GM23338 (cell line): ENCODE data around the gene SARNP. TPM values are rescaled to one million over a fixed set of nuclear protein-coding genes. Genes with fewer than 3 reads are reported as not detected.

Experiments
- ATAC-seq: fragments of 200-7000 bp; cut with Tn5 transposase; 3 replicates; pipeline ENCODE4 v1.9.1; 2020
- DNase-seq: peaks from one replicate; pipeline ENCODE4 v3.0.0-alpha.2; 2015; ENCODE audit warnings: low spot score
- H2AFZ ChIP-seq: fragments of 200-600 bp; sonication (generic); 2 replicates; pipeline ENCODE4 v1.8.0; 2016; ENCODE audit warnings: antibody characterized with exemption, mild to moderate bottlenecking, moderate library complexity
- H3F3A ChIP-seq: fragments of 200-600 bp; sonication (generic); replicated peaks from 2 replicates; pipeline ENCODE4 v1.8.0; 2017; ENCODE audit warnings: antibody characterized with exemption, mixed run types, low read depth
- H3K27ac ChIP-seq: fragments of 200-600 bp; sonication (generic); 2 replicates; pipeline ENCODE4 v1.6.1; 2016; ENCODE audit warnings: low read depth
- H3K27me3 ChIP-seq: fragments of 200-600 bp; sonication (generic); 2 replicates; pipeline ENCODE4 v1.8.0; 2016; ENCODE audit warnings: mild to moderate bottlenecking, mixed run types, moderate library complexity; ENCODE audit not compliant: insufficient read depth
- H3K36me3 ChIP-seq: fragments of 200-600 bp; sonication (generic); 2 replicates; pipeline ENCODE4 v1.8.0; 2016; ENCODE audit warnings: mild to moderate bottlenecking; ENCODE audit not compliant: insufficient read depth
- H3K4me1 ChIP-seq: fragments of 200-600 bp; sonication (generic); 2 replicates; pipeline ENCODE4 v1.8.0; 2016; ENCODE audit warnings: mild to moderate bottlenecking, moderate library complexity; ENCODE audit not compliant: insufficient read depth
- H3K4me2 ChIP-seq: fragments of 200-600 bp; sonication (generic); 2 replicates; pipeline ENCODE4 v1.7.1; 2017; ENCODE audit warnings: mixed run types
- H3K4me3 ChIP-seq: fragments of 200-600 bp; sonication (generic); 2 replicates; pipeline ENCODE4 v1.6.1; 2016; ENCODE audit warnings: mixed run types
- H3K79me2 ChIP-seq: fragments of 200-600 bp; sonication (generic); replicated peaks from 2 replicates; pipeline ENCODE4 v1.8.0; 2017; ENCODE audit warnings: mild to moderate bottlenecking; ENCODE audit not compliant: insufficient read depth
- H3K9me2 ChIP-seq: fragments of 200-600 bp; sonication (generic); 2 replicates; pipeline ENCODE4 v1.8.0; 2017; ENCODE audit not compliant: insufficient read depth
- H4K20me1 ChIP-seq: fragments of 200-600 bp; sonication (generic); replicated peaks from 2 replicates; pipeline ENCODE4 v1.8.0; 2017; ENCODE audit warnings: mild to moderate bottlenecking; ENCODE audit not compliant: insufficient read depth
- H3K27ac Mint-ChIP-seq: 2 replicates; pipeline ENCODE4 v1.8.0; 2020; ENCODE audit warnings: inconsistent platforms, mild to moderate bottlenecking, moderate library complexity, mixed read lengths
- H3K27me3 Mint-ChIP-seq: 3 replicates; pipeline ENCODE4 v1.8.0; 2022; ENCODE audit warnings: low read depth, mild to moderate bottlenecking, moderate library complexity, mixed read lengths, inconsistent platforms; ENCODE audit not compliant: insufficient read depth, poor library complexity
- H3K36me3 Mint-ChIP-seq: 3 replicates; pipeline ENCODE4 v1.8.0; 2021; ENCODE audit warnings: low read depth, mild to moderate bottlenecking, inconsistent platforms, moderate library complexity, mixed read lengths
- H3K4me1 Mint-ChIP-seq: 3 replicates; pipeline ENCODE4 v1.8.0; 2020; ENCODE audit warnings: mild to moderate bottlenecking, inconsistent platforms, mixed read lengths
- H3K4me3 Mint-ChIP-seq: 3 replicates; pipeline ENCODE4 v1.8.0; 2021; ENCODE audit warnings: moderate library complexity, mild to moderate bottlenecking, inconsistent platforms, mixed read lengths
- H3K9me3 Mint-ChIP-seq: 3 replicates; pipeline ENCODE4 v1.8.0; 2020; ENCODE audit warnings: moderate library complexity, mild to moderate bottlenecking, inconsistent platforms, mixed read lengths
- CREB1 ChIP-seq: fragments of 250-450 bp; sonication (Bioruptor Pico); IDR thresholded peaks from 2 replicates; pipeline ENCODE4 v1.5.0; 2020; ENCODE audit warnings: low read depth, mild to moderate bottlenecking, moderate library complexity
- ETS1 ChIP-seq: IDR thresholded peaks from 2 replicates; pipeline ENCODE4 v1.6.1; 2016; ENCODE audit warnings: antibody characterized with exemption
- EZH2 ChIP-seq: fragments of 200-600 bp; sonication (generic); IDR thresholded peaks from one replicate; pipeline ENCODE4 v1.8.0; 2017; ENCODE audit warnings: antibody characterized with exemption, mild to moderate bottlenecking, low read depth; ENCODE audit not compliant: unreplicated experiment
- EZH2phosphoT487 ChIP-seq: fragments of 200-600 bp; sonication (generic); IDR thresholded peaks from one replicate; pipeline ENCODE4 v1.8.1; 2018; ENCODE audit warnings: antibody characterized with exemption; ENCODE audit not compliant: unreplicated experiment
- JUNB ChIP-seq: IDR thresholded peaks from one replicate; pipeline ENCODE4 v1.6.1; 2016; ENCODE audit warnings: antibody characterized with exemption; ENCODE audit not compliant: unreplicated experiment
- NANOG ChIP-seq: IDR thresholded peaks from 2 replicates; pipeline ENCODE4 v1.6.1; 2016; ENCODE audit warnings: antibody characterized with exemption, borderline replicate concordance
- POLR2AphosphoS5 ChIP-seq: IDR thresholded peaks from 2 replicates; pipeline ENCODE4 v1.6.1; 2016; ENCODE audit warnings: antibody characterized with exemption, low read depth
- STAT1 ChIP-seq: IDR thresholded peaks from one replicate; pipeline ENCODE4 v1.6.1; 2016; ENCODE audit warnings: antibody characterized with exemption; ENCODE audit not compliant: unreplicated experiment
- ZNF114 ChIP-seq: fragments of 250-450 bp; sonication (Bioruptor Pico); IDR thresholded peaks from 2 replicates; pipeline ENCODE4 v1.5.0; 2020; ENCODE audit warnings: mild to moderate bottlenecking, moderate library complexity
- ZNF462 ChIP-seq: fragments of 250-450 bp; sonication (Bioruptor Pico); IDR thresholded peaks from 2 replicates; pipeline ENCODE4 v1.5.0; 2020; ENCODE audit warnings: mild to moderate bottlenecking, moderate library complexity
- polyA plus RNA-seq: library from polyadenylated mRNA; unstranded; fragments of >200 nt; fragmentation: Nextera tagmentation; extraction: Ambion mirVana; gene quantifications from 2 replicates; pipeline ENCODE4 v1.2.1, GENCODE V29; 2016
- total RNA-seq: library from RNA; depleted of rRNA; stranded (reverse); fragments of >200 nt; shearing (Covaris generic); gene quantifications from 2 replicates; pipeline ENCODE4 v1.2.3, GENCODE V29; 2014

Gene SARNP
- total and polyA plus RNA-seq, 2 experiments from 2014 or later = 96.0 to 313 TPM

- Histone ChIP-seq H3K36me3 (peaks cover 48% of the 10 kb centered on the region), H4K20me1 (peaks cover 10% of the 10 kb centered on the region)
These were observed 21.6 kb downstream of the SARNP start for GRCh38 chr12:55795950-55796349.

GRCh38 chr12:55789893-55790292, 27.6 kb downstream of the SARNP start:
- 0 out of 2 replicates have a peak, but pooled peaks cover 8% of the 10 kb centered on the region for H3F3A ChIP-seq
- no peaks in the 10 kb centered on the region for H3K27me3 ChIP-seq
- H3K36me3 ChIP-seq = peaks cover 64% of the 10 kb centered on the region
- DNase-seq (no peak), ATAC-seq (no peak)
- Mint-ChIP-seq H3K27me3 (no peaks in the 10 kb centered on the region), H3K9me3 (no peaks in the 10 kb centered on the region), H3K27ac (no peak overlapping the region), H3K36me3 (peaks cover 87% of the 10 kb centered on the region), H3K4me1 (no peaks in the 10 kb centered on the region), H3K4me3 (no peak overlapping the region)
- H4K20me1 ChIP-seq = peaks cover 11% of the 10 kb centered on the region; the same call in 1 of the 2 replicates
- no peaks in the 10 kb centered on the region for H3K9me2 ChIP-seq
- H3K4me2 ChIP-seq = no peak overlapping the region
- no peak overlapping the region for H3K27ac ChIP-seq
- TF ChIP-seq NANOG (no peak), ZNF114 (CRISPR knock-in tag) (no peak), EZH2 (no peak), STAT1 (no peak), JUNB (no peak)
- H2AFZ ChIP-seq = no peak overlapping the region
- H3K4me3 ChIP-seq = no peak overlapping the region
- no peaks in the 10 kb centered on the region for H3K4me1 ChIP-seq
- 0 out of 2 replicates have a peak, but pooled peaks cover 11% of the 10 kb centered on the region for H3K79me2 ChIP-seq

More at GRCh38 chr12:55795950-55796349, 21.6 kb downstream of the SARNP start:
- no peak overlapping the region for H3K27ac Mint-ChIP-seq
- Histone ChIP-seq H3K4me2 (no peak overlapping the region), H3K9me2 (no peaks in the 10 kb centered on the region), H3K4me1 (peaks cover 4% of the 10 kb centered on the region; the same call in 1 of the 2 replicates), H3K27ac (no peak overlapping the region), H3K4me3 (no peak overlapping the region), H3K79me2 (peaks cover 22% of the 10 kb centered on the region), H2AFZ (no peak overlapping the region), H3F3A (peaks cover 10% of the 10 kb centered on the region), H3K27me3 (no peaks in the 10 kb centered on the region)
- H3K4me1 Mint-ChIP-seq = peaks cover 6% of the 10 kb centered on the region
- no peak for DNase-seq
- ATAC-seq = no peak
- H3K27me3 Mint-ChIP-seq = no peaks in the 10 kb centered on the region
- no peak for TF ChIP-seq ZNF114 (CRISPR knock-in tag)
- no peak for TF ChIP-seq EZH2phosphoT487
- TF ChIP-seq ETS1 = no peak
- no peak for TF ChIP-seq CREB1 (CRISPR knock-in tag)
- H3K4me3 Mint-ChIP-seq = no peak overlapping the region
- peaks cover 82% of the 10 kb centered on the region for H3K36me3 Mint-ChIP-seq
- H3K9me3 Mint-ChIP-seq = no peaks in the 10 kb centered on the region

- no peaks in the 10 kb centered on the region for H3K27me3 Mint-ChIP-seq
- H4K20me1 ChIP-seq = peaks cover 12% of the 10 kb centered on the region; the same call in 1 of the 2 replicates
- H3K4me2 ChIP-seq = no peak overlapping the region
- H3K4me1 ChIP-seq = no peaks in the 10 kb centered on the region
- H3K36me3 Mint-ChIP-seq = peaks cover 86% of the 10 kb centered on the region
- H3K79me2 ChIP-seq = 0 out of 2 replicates have a peak, but pooled peaks cover 11% of the 10 kb centered on the region
- H3K4me3 ChIP-seq = no peak overlapping the region
- no peak for ATAC-seq
- H3K36me3 ChIP-seq = peaks cover 63% of the 10 kb centered on the region
- H3K27ac Mint-ChIP-seq = no peak overlapping the region
- DNase-seq = no peak
- H3K4me3 Mint-ChIP-seq = no peak overlapping the region
- H3K9me3 Mint-ChIP-seq = no peaks in the 10 kb centered on the region
- H2AFZ ChIP-seq = no peak overlapping the region
- no peaks in the 10 kb centered on the region for H3K9me2 ChIP-seq
- H3K27ac ChIP-seq = no peak overlapping the region
- H3F3A ChIP-seq = 0 out of 2 replicates have a peak, but pooled peaks cover 8% of the 10 kb centered on the region
- no peaks in the 10 kb centered on the region for H3K4me1 Mint-ChIP-seq
- no peaks in the 10 kb centered on the region for H3K27me3 ChIP-seq
- no peak for TF ChIP-seq NANOG
- TF ChIP-seq ZNF462 (CRISPR knock-in tag) = no peak
- no peak for TF ChIP-seq POLR2AphosphoS5
- TF ChIP-seq ZNF114 (CRISPR knock-in tag) = no peak
These were observed 28.4 kb downstream of the SARNP start for GRCh38 chr12:55789171-55789570.
